Heart left ventricle (tissue), 13 donors: ENCODE results near the gene CHODL.

Source experiments
- CTCF ChIP-seq, 12 donors: fragments of 200-600 bp; sonication (generic) in 4 of 12; IDR thresholded peaks; one replicate each; pipeline versions ENCODE4 v1.5.0 to v1.8.0; 2018 to 2022; ENCODE audit warnings: antibody characterized with exemption in 12 of 12, mild to moderate bottlenecking in 5 of 12
- POLR2A ChIP-seq, 2 donors: fragments of 450-650 bp; IDR thresholded peaks; one replicate each; pipeline ENCODE4 v1.6.1; 2017; ENCODE audit warnings: antibody characterized with exemption in 2 of 2, mild to moderate bottlenecking in 2 of 2, moderate library complexity in 2 of 2
- donor health status: ischemic (EF 13 %, LVEDD 7.1; RV severe dilation, severe dysfunction).
- donor health status: DM: no; HTN: yes; CAD: no.
- donor health status: DM: no; HTN: no; CAD: no.
- donor health status: ischemic (EF 25% LVEDD 6.9; RV normal size, moderate dysfunction).
- donor health status: ischemic (EF 25% LVEDD 5.7; RV mildly dilated, moderate dysfunction).
- donor health status: ischemic (EF 35%, LVEDD 5.7; RV mildly dilated, moderate dysfunction).
- donor health status: nonischemic (EF 11% LVEDD 7.7; RV severe dilation, severe dysfunction).
- donor health status: DM: yes; HTN: yes; CAD: no.
- donor health status: PGD.
- donor health status: ischemic (EF 29% LVEDD 5.4; RV normal size, mild dysfunction).
- donor health status: nonischemic (EF 23%, LVEDD 6.1; RV moderate dilation, normal function).

GRCh38 chr21:18275781-18276180 is 31.1 kb downstream of the CHODL start:
- TF ChIP-seq CTCF (IDR thresholded peaks at IDR 0.05) (no peak), POLR2A (IDR thresholded peaks at IDR 0.05) (no peak)
